ENCODE results near the gene ERV3-1. TPM values are rescaled to one million over a fixed set of nuclear protein-coding genes. Genes with fewer than 3 reads are reported as not detected.
A peak's percentile ranks its signal among the peaks of the same experiment; 100 is the strongest.
"Not testable (repeated sequence)": the region's sequence is repeated elsewhere in the genome, so short reads cannot be mapped to it uniquely, and the experiment has no call there.

Gene ERV3-1
- 23.1 TPM for total RNA-seq (2021; ENCODE audit: unreplicated experiment)
- polyA plus RNA-seq (2012; ENCODE audit: insufficient read length): 12.1 TPM
- percentile 92 among the genes with signal in this experiment for Bru-seq, nascent RNA
- BruChase-seq, experiment 1, labeled RNA remaining after a 2-hour chase: percentile 94 among the genes with signal in this experiment
- percentile 91 among the genes with signal in this experiment for BruChase-seq, experiment 2, labeled RNA remaining after a 6-hour chase
- long read RNA-seq, transcript ERV3-1-201 (2 exons, 2,719 nt): major isoform, 7 of 20 reads
- long read RNA-seq, partial matches to known transcripts: 0 of 20 reads
- long read RNA-seq, other reads (novel, unspliced or antisense): 12 of 20 reads

GRCh38 chr7:65006094-65006992 is at the start of gene ERV3-1:
Gene ERV3-1, minus strand, starts transcription at chr7:65006687. Its CDS starts 13,661 bp downstream, at chr7:64993026.
- DNase-seq (ENCODE audit: low read depth, low spot score) (peak; percentile 82), ATAC-seq (peak; percentile 100)
- Histone ChIP-seq H3K27ac (ENCODE audit: low read length) (peak within 1 kb of the TSS; percentile 92), H3K4me1 (ENCODE audit: control insufficient read depth, insufficient read depth, low read length) (0 out of 2 replicates have a peak, but pooled peaks cover 2% of the 10 kb centered on the region), H3K36me3 (ENCODE audit: control insufficient read depth, insufficient read depth, low read length) (peaks cover 3% of the 10 kb centered on the region; the same call in 1 of the 2 replicates), H3K9me3 (ENCODE audit: control insufficient read depth, insufficient read depth, low read depth, low read length) (peaks cover 13% of the 10 kb centered on the region; the same call in 1 of the 2 replicates), H3K4me3 (ENCODE audit: low read depth in 2 of 2, low read length in 2 of 2) (peak within 1 kb of the TSS; percentile 91 to 94), H3K27me3 (ENCODE audit: control insufficient read depth, insufficient read depth, low read length) (no peaks in the 10 kb centered on the region)
- in situ Hi-C loops (cut with HindIII; ENCODE audit: low pct_unique_long_range_greater_than_20kb, low sequenced_read_pairs) (no loop called here), intact Hi-C loops (cut with micrococcal nuclease; ENCODE audit: unreplicated experiment) (no loop called here)
- POLR2A ChIA-PET: interaction anchor here (0.5 to 0.6 kb wide), 2 partner anchors 98 to 369 kb away, joined by 3 to 5 read pairs; no protein-coding TSS in a partner anchor
- CTCF ChIA-PET: no interaction called here
- no TSS peak for BruUV-seq (replicated peaks)
- no peak; the same call in 1 of the 2 replicates for TF ChIP-seq TCF7L2 (IDR thresholded peaks at IDR 0.05; ENCODE audit: low read depth, low read length)
- TF ChIP-seq, protein P1, sequence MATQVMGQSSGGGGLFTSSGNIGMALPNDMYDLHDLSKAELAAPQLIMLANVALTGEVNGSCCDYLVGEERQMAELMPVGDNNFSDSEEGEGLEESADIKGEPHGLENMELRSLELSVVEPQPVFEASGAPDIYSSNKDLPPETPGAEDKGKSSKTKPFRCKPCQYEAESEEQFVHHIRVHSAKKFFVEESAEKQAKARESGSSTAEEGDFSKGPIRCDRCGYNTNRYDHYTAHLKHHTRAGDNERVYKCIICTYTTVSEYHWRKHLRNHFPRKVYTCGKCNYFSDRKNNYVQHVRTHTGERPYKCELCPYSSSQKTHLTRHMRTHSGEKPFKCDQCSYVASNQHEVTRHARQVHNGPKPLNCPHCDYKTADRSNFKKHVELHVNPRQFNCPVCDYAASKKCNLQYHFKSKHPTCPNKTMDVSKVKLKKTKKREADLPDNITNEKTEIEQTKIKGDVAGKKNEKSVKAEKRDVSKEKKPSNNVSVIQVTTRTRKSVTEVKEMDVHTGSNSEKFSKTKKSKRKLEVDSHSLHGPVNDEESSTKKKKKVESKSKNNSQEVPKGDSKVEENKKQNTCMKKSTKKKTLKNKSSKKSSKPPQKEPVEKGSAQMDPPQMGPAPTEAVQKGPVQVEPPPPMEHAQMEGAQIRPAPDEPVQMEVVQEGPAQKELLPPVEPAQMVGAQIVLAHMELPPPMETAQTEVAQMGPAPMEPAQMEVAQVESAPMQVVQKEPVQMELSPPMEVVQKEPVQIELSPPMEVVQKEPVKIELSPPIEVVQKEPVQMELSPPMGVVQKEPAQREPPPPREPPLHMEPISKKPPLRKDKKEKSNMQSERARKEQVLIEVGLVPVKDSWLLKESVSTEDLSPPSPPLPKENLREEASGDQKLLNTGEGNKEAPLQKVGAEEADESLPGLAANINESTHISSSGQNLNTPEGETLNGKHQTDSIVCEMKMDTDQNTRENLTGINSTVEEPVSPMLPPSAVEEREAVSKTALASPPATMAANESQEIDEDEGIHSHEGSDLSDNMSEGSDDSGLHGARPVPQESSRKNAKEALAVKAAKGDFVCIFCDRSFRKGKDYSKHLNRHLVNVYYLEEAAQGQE (IDR thresholded peaks at IDR 0.05; ENCODE audit: insufficient read depth in 1 of 2, low read depth in 2 of 2, low read length in 1 of 2): no peak
- TF ChIP-seq POLR2AphosphoS5 (IDR thresholded peaks at IDR 0.05; ENCODE audit: low read depth, low read length): peak; percentile 96
- peak; percentile 95 for TF ChIP-seq SIN3A (IDR thresholded peaks at IDR 0.05; ENCODE audit: borderline replicate concordance, insufficient read depth, low read depth, low read length)

DNA sequence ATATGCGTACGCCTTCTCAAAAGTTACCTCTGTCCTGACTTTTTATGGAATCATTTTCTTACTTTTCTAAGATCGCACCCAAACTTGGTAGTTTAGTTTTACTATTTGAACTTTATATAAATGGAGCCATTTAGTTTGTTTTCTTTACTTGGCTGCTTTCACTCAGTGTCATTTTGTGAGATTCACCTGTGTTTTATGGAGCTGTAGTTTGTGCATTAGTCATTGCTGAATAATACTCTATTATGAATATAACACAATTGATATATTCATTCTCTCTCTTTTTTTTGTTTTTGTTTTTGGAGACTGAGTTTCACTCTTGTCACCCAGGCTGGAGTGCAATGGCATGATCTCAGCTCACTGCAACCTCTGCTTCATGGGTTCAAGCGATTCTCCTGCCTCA is 49.3 kb upstream of the ERV3-1 start:
- H3K36me3 ChIP-seq (ENCODE audit: control insufficient read depth, insufficient read depth, low read length); DNase-seq (ENCODE audit: low read depth, low spot score); CTCF ChIA-PET; H3K27me3 ChIP-seq (ENCODE audit: control insufficient read depth, insufficient read depth, low read length); in situ Hi-C loops (cut with HindIII; ENCODE audit: low pct_unique_long_range_greater_than_20kb, low sequenced_read_pairs); H3K9me3 ChIP-seq (ENCODE audit: control insufficient read depth, insufficient read depth, low read depth, low read length); ATAC-seq; BruUV-seq (replicated peaks); intact Hi-C loops (cut with micrococcal nuclease; ENCODE audit: unreplicated experiment); H3K4me3 ChIP-seq (ENCODE audit: low read depth in 2 of 2, low read length in 2 of 2); H3K27ac ChIP-seq (ENCODE audit: low read length); H3K4me1 ChIP-seq (ENCODE audit: control insufficient read depth, insufficient read depth, low read length); POLR2A ChIA-PET: not testable (repeated sequence)

GRCh38 chr7:65054466-65054994 is 48.0 kb upstream of the ERV3-1 start:
- H3K27ac ChIP-seq (ENCODE audit: low read length); POLR2A ChIA-PET; H3K9me3 ChIP-seq (ENCODE audit: control insufficient read depth, insufficient read depth, low read depth, low read length); CTCF ChIA-PET; H3K36me3 ChIP-seq (ENCODE audit: control insufficient read depth, insufficient read depth, low read length); ATAC-seq; H3K4me1 ChIP-seq (ENCODE audit: control insufficient read depth, insufficient read depth, low read length); in situ Hi-C loops (cut with HindIII; ENCODE audit: low pct_unique_long_range_greater_than_20kb, low sequenced_read_pairs); H3K4me3 ChIP-seq (ENCODE audit: low read depth in 2 of 2, low read length in 2 of 2); DNase-seq (ENCODE audit: low read depth, low spot score); H3K27me3 ChIP-seq (ENCODE audit: control insufficient read depth, insufficient read depth, low read length); intact Hi-C loops (cut with micrococcal nuclease; ENCODE audit: unreplicated experiment); BruUV-seq (replicated peaks): not testable (repeated sequence)

DNA sequence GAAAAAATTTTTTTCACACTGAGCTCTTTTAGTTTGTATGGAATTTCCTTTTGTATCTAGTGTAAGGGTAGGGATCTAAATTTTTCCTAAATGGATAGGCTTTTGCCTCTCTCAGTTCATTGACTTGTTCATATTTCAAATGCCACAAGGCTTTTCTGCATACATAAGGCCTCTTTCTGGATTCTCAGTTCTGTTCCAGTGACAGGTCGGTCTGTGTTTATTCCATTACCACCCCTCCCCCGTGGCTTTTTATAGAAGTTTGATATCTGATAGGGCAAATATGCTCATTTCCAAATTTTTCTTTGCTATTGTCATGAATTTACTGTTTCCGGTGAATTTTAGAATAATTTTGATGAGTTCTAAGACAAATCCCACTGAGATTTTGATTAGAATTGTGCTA is 45.2 kb upstream of the ERV3-1 start:
- H3K27ac ChIP-seq (ENCODE audit: low read length); CTCF ChIA-PET; BruUV-seq (replicated peaks); in situ Hi-C loops (cut with HindIII; ENCODE audit: low pct_unique_long_range_greater_than_20kb, low sequenced_read_pairs); ATAC-seq; POLR2A ChIA-PET; H3K4me1 ChIP-seq (ENCODE audit: control insufficient read depth, insufficient read depth, low read length); intact Hi-C loops (cut with micrococcal nuclease; ENCODE audit: unreplicated experiment); H3K9me3 ChIP-seq (ENCODE audit: control insufficient read depth, insufficient read depth, low read depth, low read length); H3K4me3 ChIP-seq (ENCODE audit: low read depth in 2 of 2, low read length in 2 of 2); DNase-seq (ENCODE audit: low read depth, low spot score); H3K36me3 ChIP-seq (ENCODE audit: control insufficient read depth, insufficient read depth, low read length); H3K27me3 ChIP-seq (ENCODE audit: control insufficient read depth, insufficient read depth, low read length): not testable (repeated sequence)

DNA sequence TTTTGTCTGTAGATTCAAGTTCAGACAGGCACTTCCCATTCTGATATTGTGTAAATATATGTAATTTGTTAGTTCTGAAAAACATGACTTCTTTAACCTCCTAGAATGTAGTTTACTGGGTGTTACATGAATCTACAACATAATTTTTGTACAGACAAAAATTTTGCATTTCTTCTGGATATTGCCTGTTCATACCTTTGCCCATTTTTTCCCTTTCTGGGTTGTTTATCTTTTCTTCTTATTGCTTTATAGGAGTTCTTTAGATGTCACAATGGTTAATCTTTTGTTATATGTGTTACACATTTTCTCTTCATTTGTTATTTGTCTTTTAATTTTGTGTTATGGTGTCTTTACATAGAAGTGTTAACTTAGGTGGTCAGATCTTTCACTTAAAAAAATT is 44.7 kb upstream of the ERV3-1 start:
- H3K4me3 ChIP-seq (ENCODE audit: low read depth in 2 of 2, low read length in 2 of 2); in situ Hi-C loops (cut with HindIII; ENCODE audit: low pct_unique_long_range_greater_than_20kb, low sequenced_read_pairs); DNase-seq (ENCODE audit: low read depth, low spot score); BruUV-seq (replicated peaks); H3K9me3 ChIP-seq (ENCODE audit: control insufficient read depth, insufficient read depth, low read depth, low read length); H3K4me1 ChIP-seq (ENCODE audit: control insufficient read depth, insufficient read depth, low read length); H3K27me3 ChIP-seq (ENCODE audit: control insufficient read depth, insufficient read depth, low read length); intact Hi-C loops (cut with micrococcal nuclease; ENCODE audit: unreplicated experiment); ATAC-seq; POLR2A ChIA-PET; H3K27ac ChIP-seq (ENCODE audit: low read length); H3K36me3 ChIP-seq (ENCODE audit: control insufficient read depth, insufficient read depth, low read length); CTCF ChIA-PET: not testable (repeated sequence)
